Stimulated activated memory B cell treated with anti-CD40 and anti-IgM and Interleukin-4, amounts not matched to agents 10 μg/mL and 1 μg/mL and 100 μg/mL, for 72 hours (primary cell): Measurements from ENCODE around the gene CYP2A13.
A peak's percentile ranks its signal among the peaks of the same experiment; 100 is the strongest.
"Not testable (repeated sequence)": the region's sequence is repeated elsewhere in the genome, so short reads cannot be mapped to it uniquely, and the experiment has no call there.

Experiments
- ATAC-seq: fragments of 150-1000 bp; cut with Tn5 transposase; 2 replicates; pipeline ENCODE4 v1.10.0; 2021
- H3K27ac Mint-ChIP-seq: one replicate; pipeline ENCODE4 v1.8.0; 2022; ENCODE audit warnings: mild to moderate bottlenecking, mixed read lengths
- H3K27me3 Mint-ChIP-seq: one replicate; pipeline ENCODE4 v1.8.0; 2022; ENCODE audit warnings: mixed read lengths
- H3K36me3 Mint-ChIP-seq: one replicate; pipeline ENCODE4 v1.8.0; 2022; ENCODE audit warnings: mixed read lengths
- H3K4me1 Mint-ChIP-seq: one replicate; pipeline ENCODE4 v1.8.0; 2022; ENCODE audit warnings: mixed read lengths
- H3K4me3 Mint-ChIP-seq: one replicate; pipeline ENCODE4 v1.8.0; 2022; ENCODE audit warnings: mild to moderate bottlenecking, moderate library complexity, mixed read lengths
- H3K9me3 Mint-ChIP-seq: one replicate; pipeline ENCODE4 v1.8.0; 2022; ENCODE audit warnings: mixed read lengths

The CYP2A13 gene

GRCh38 chr19:41102210-41102609, 14.0 kb downstream of the CYP2A13 start:
- not testable (repeated sequence) for H3K27me3 Mint-ChIP-seq, H3K4me3 Mint-ChIP-seq, H3K4me1 Mint-ChIP-seq, H3K36me3 Mint-ChIP-seq, H3K27ac Mint-ChIP-seq, ATAC-seq
- H3K9me3 Mint-ChIP-seq: peaks cover 25% of the 10 kb centered on the region

- H3K9me3 Mint-ChIP-seq: peaks cover 21% of the 10 kb centered on the region
- H3K27me3 Mint-ChIP-seq: no peaks in the 10 kb centered on the region
- H3K4me1 Mint-ChIP-seq: no peaks in the 10 kb centered on the region
- no peak overlapping the region for H3K4me3 Mint-ChIP-seq
- no peak for ATAC-seq
- no peak overlapping the region for H3K27ac Mint-ChIP-seq
- H3K36me3 Mint-ChIP-seq: peaks cover 6% of the 10 kb centered on the region
Observed at GRCh38 chr19:41106177-41106576, 17.9 kb downstream of the CYP2A13 start.

- Mint-ChIP-seq H3K4me3 (no peak overlapping the region), H3K36me3 (no peaks in the 10 kb centered on the region), H3K27me3 (peaks cover 27% of the 10 kb centered on the region), H3K9me3 (peaks cover 4% of the 10 kb centered on the region), H3K4me1 (no peaks in the 10 kb centered on the region), H3K27ac (no peak overlapping the region)
- ATAC-seq: no peak
Observed at GRCh38 chr19:41111296-41111695, 23.0 kb downstream of the CYP2A13 start.

- H3K4me3 Mint-ChIP-seq: no peak overlapping the region
- ATAC-seq: no peak
- peaks cover 4% of the 10 kb centered on the region for H3K9me3 Mint-ChIP-seq
- H3K4me1 Mint-ChIP-seq: no peaks in the 10 kb centered on the region
- H3K27me3 Mint-ChIP-seq: peaks cover 32% of the 10 kb centered on the region
- H3K36me3 Mint-ChIP-seq: no peaks in the 10 kb centered on the region
- no peak overlapping the region for H3K27ac Mint-ChIP-seq
Observed at GRCh38 chr19:41111750-41112295, 23.6 kb downstream of the CYP2A13 start.

GRCh38 chr19:41112728-41113290, 24.6 kb downstream of the CYP2A13 start:
- Mint-ChIP-seq H3K36me3 (no peaks in the 10 kb centered on the region), H3K4me1 (no peaks in the 10 kb centered on the region), H3K27ac (no peak overlapping the region), H3K4me3 (no peak overlapping the region), H3K27me3 (peaks cover 42% of the 10 kb centered on the region), H3K9me3 (peaks cover 4% of the 10 kb centered on the region)
- no peak for ATAC-seq

GRCh38 chr19:41114132-41114531, 25.9 kb downstream of the CYP2A13 start, which contains the start of gene CYP2F1:
TSS of gene CYP2F1 (plus strand) at chr19:41114432. CDS start at chr19:41116189, 1,757 bp downstream.
- Mint-ChIP-seq H3K36me3 (no peaks in the 10 kb centered on the region), H3K9me3 (peaks cover 4% of the 10 kb centered on the region), H3K4me1 (no peaks in the 10 kb centered on the region), H3K27me3 (peaks cover 44% of the 10 kb centered on the region), H3K4me3 (no peak within 1 kb of the TSS), H3K27ac (no peak within 1 kb of the TSS)
- ATAC-seq: no peak

- ATAC-seq: no peak
- peaks cover 44% of the 10 kb centered on the region for H3K27me3 Mint-ChIP-seq
- no peaks in the 10 kb centered on the region for H3K36me3 Mint-ChIP-seq
- no peak overlapping the region for H3K27ac Mint-ChIP-seq
- H3K4me3 Mint-ChIP-seq: no peak overlapping the region
- peaks cover 7% of the 10 kb centered on the region for H3K9me3 Mint-ChIP-seq
- peaks cover 6% of the 10 kb centered on the region for H3K4me1 Mint-ChIP-seq
Observed at GRCh38 chr19:41116261-41116660, 28.0 kb downstream of the CYP2A13 start.

- not testable (repeated sequence) for ATAC-seq
Observed at GRCh38 chr19:41120929-41121911, 33.0 kb downstream of the CYP2A13 start.

GRCh38 chr19:41122846-41123245, 34.6 kb downstream of the CYP2A13 start:
- not testable (repeated sequence) for H3K27ac Mint-ChIP-seq, H3K4me3 Mint-ChIP-seq, ATAC-seq, H3K9me3 Mint-ChIP-seq, H3K36me3 Mint-ChIP-seq
- Mint-ChIP-seq H3K4me1 (peaks cover 14% of the 10 kb centered on the region), H3K27me3 (peaks cover 39% of the 10 kb centered on the region)

More at GRCh38 chr19:41120929-41121911, 33.0 kb downstream of the CYP2A13 start:
- H3K4me3 Mint-ChIP-seq, H3K9me3 Mint-ChIP-seq, H3K36me3 Mint-ChIP-seq, H3K4me1 Mint-ChIP-seq, H3K27ac Mint-ChIP-seq: not testable (repeated sequence)
- H3K27me3 Mint-ChIP-seq: peaks cover 49% of the 10 kb centered on the region

GRCh38 chr19:41123716-41124294, 35.6 kb downstream of the CYP2A13 start:
- Mint-ChIP-seq H3K4me1 (peaks cover 20% of the 10 kb centered on the region), H3K27me3 (peaks cover 47% of the 10 kb centered on the region), H3K9me3 (peaks cover 4% of the 10 kb centered on the region), H3K36me3 (no peaks in the 10 kb centered on the region), H3K27ac (no peak overlapping the region), H3K4me3 (no peak overlapping the region)
- ATAC-seq: no peak

GRCh38 chr19:41126765-41127203, 38.5 kb downstream of the CYP2A13 start:
- H3K27ac Mint-ChIP-seq, H3K4me3 Mint-ChIP-seq, ATAC-seq, H3K9me3 Mint-ChIP-seq, H3K36me3 Mint-ChIP-seq: not testable (repeated sequence)
- Mint-ChIP-seq H3K27me3 (peaks cover 63% of the 10 kb centered on the region), H3K4me1 (peaks cover 10% of the 10 kb centered on the region)

GRCh38 chr19:41127362-41127761, 39.1 kb downstream of the CYP2A13 start:
- peaks cover 10% of the 10 kb centered on the region for H3K4me1 Mint-ChIP-seq
- H3K4me3 Mint-ChIP-seq, ATAC-seq, H3K36me3 Mint-ChIP-seq, H3K9me3 Mint-ChIP-seq, H3K27ac Mint-ChIP-seq: not testable (repeated sequence)
- H3K27me3 Mint-ChIP-seq: peaks cover 64% of the 10 kb centered on the region

- peak; percentile 91 for ATAC-seq
- not testable (repeated sequence) for H3K36me3 Mint-ChIP-seq, H3K9me3 Mint-ChIP-seq, H3K27ac Mint-ChIP-seq
- H3K4me1 Mint-ChIP-seq: peaks cover 10% of the 10 kb centered on the region
- H3K4me3 Mint-ChIP-seq: peak overlapping the region; percentile 67
- H3K27me3 Mint-ChIP-seq: peaks cover 64% of the 10 kb centered on the region
Observed at GRCh38 chr19:41127801-41128300, 39.6 kb downstream of the CYP2A13 start.

GRCh38 chr19:41128692-41129091, 40.4 kb downstream of the CYP2A13 start:
- ATAC-seq: no peak
- no peak overlapping the region for H3K4me3 Mint-ChIP-seq
- no peak overlapping the region for H3K27ac Mint-ChIP-seq
- H3K36me3 Mint-ChIP-seq: no peaks in the 10 kb centered on the region
- peaks cover 10% of the 10 kb centered on the region for H3K4me1 Mint-ChIP-seq
- H3K27me3 Mint-ChIP-seq: peaks cover 64% of the 10 kb centered on the region
- H3K9me3 Mint-ChIP-seq: no peaks in the 10 kb centered on the region

GRCh38 chr19:41131186-41131585, 42.9 kb downstream of the CYP2A13 start:
- Mint-ChIP-seq H3K27me3 (peaks cover 66% of the 10 kb centered on the region), H3K9me3 (no peaks in the 10 kb centered on the region), H3K27ac (no peak overlapping the region), H3K4me3 (no peak overlapping the region), H3K36me3 (no peaks in the 10 kb centered on the region), H3K4me1 (peaks cover 16% of the 10 kb centered on the region)
- no peak for ATAC-seq
